Neural progenitor cell (in vitro differentiated cells): ENCODE data around the gene PCCA. TPM values are rescaled to one million over a fixed set of nuclear protein-coding genes. Genes with fewer than 3 reads are reported as not detected.
A peak's percentile ranks its signal among the peaks of the same experiment; 100 is the strongest.
"Not testable (repeated sequence)": the region's sequence is repeated elsewhere in the genome, so short reads cannot be mapped to it uniquely, and the experiment has no call there.

ENCODE experiments used
- DNase-seq: peaks from one replicate; pipeline ENCODE4 v3.0.0-alpha.2; 2016; ENCODE audit warnings: low spot score
- H2AFZ ChIP-seq: fragments of 200-600 bp; sonication (generic); replicated peaks from 2 replicates; pipeline ENCODE4 v1.6.1; 2016; ENCODE audit warnings: antibody characterized with exemption
- H3F3A ChIP-seq: fragments of 200-600 bp; sonication (generic); 2 replicates; pipeline ENCODE4 v1.6.1; 2016; ENCODE audit warnings: antibody characterized with exemption, low read depth
- H3K27ac ChIP-seq: fragments of 200-600 bp; sonication (generic); 2 replicates; pipeline ENCODE4 v1.5.1; 2016; ENCODE audit warnings: mild to moderate bottlenecking
- H3K27me3 ChIP-seq: fragments of 200-600 bp; sonication (generic); 2 replicates; pipeline ENCODE4 v1.6.1; 2016; ENCODE audit warnings: mild to moderate bottlenecking, moderate library complexity
- H3K36me3 ChIP-seq: fragments of 200-600 bp; sonication (generic); 2 replicates; pipeline ENCODE4 v1.5.1; 2016
- H3K4me1 ChIP-seq: fragments of 200-600 bp; sonication (generic); 2 replicates; pipeline ENCODE4 v1.6.1; 2016; ENCODE audit warnings: mixed run types
- H3K4me2 ChIP-seq: fragments of 200-600 bp; sonication (generic); 2 replicates; pipeline ENCODE4 v1.6.1; 2016
- H3K4me3 ChIP-seq: fragments of 200-600 bp; sonication (generic); 2 replicates; pipeline ENCODE4 v1.5.1; 2016
- H3K79me2 ChIP-seq: fragments of 200-600 bp; sonication (generic); 2 replicates; pipeline ENCODE4 v1.6.1; 2016; ENCODE audit warnings: low read depth
- H3K9ac ChIP-seq: fragments of 200-600 bp; sonication (generic); 2 replicates; pipeline ENCODE4 v1.6.1; 2016
- H3K9me3 ChIP-seq: fragments of 200-600 bp; sonication (generic); 2 replicates; pipeline ENCODE4 v1.5.1; 2016; ENCODE audit warnings: low read depth
- H4K20me1 ChIP-seq: fragments of 200-600 bp; sonication (generic); 2 replicates; pipeline ENCODE4 v1.6.1; 2016; ENCODE audit warnings: low read depth
- H3K27ac Mint-ChIP-seq: 3 replicates; pipeline ENCODE4 v1.8.0; 2021; ENCODE audit warnings: mixed read lengths
- H3K27me3 Mint-ChIP-seq: 2 replicates; pipeline ENCODE4 v1.8.0; 2022; ENCODE audit warnings: low read depth, mild to moderate bottlenecking, inconsistent platforms, moderate library complexity, mixed read lengths; ENCODE audit not compliant: insufficient read depth
- H3K36me3 Mint-ChIP-seq: 3 replicates; pipeline ENCODE4 v1.8.0; 2021; ENCODE audit warnings: mixed read lengths
- H3K4me1 Mint-ChIP-seq: 3 replicates; pipeline ENCODE4 v1.8.0; 2021; ENCODE audit warnings: mixed read lengths
- H3K4me3 Mint-ChIP-seq: 3 replicates; pipeline ENCODE4 v1.8.0; 2021; ENCODE audit warnings: mild to moderate bottlenecking, moderate library complexity, mixed read lengths
- H3K9me3 Mint-ChIP-seq: 3 replicates; pipeline ENCODE4 v1.8.0; 2020; ENCODE audit warnings: mixed read lengths
- EZH2 ChIP-seq: fragments of 200-600 bp; sonication (generic); IDR thresholded peaks from 2 replicates; pipeline ENCODE4 v1.6.1; 2017; ENCODE audit warnings: antibody characterized with exemption, mild to moderate bottlenecking, moderate library complexity
- EZH2phosphoT487 ChIP-seq: fragments of 200-600 bp; sonication (generic); IDR thresholded peaks from 2 replicates; pipeline ENCODE4 v1.6.1; 2017; ENCODE audit warnings: antibody characterized with exemption
- total RNA-seq: library from RNA; depleted of rRNA; stranded (reverse); fragments of >200 nt; gene quantifications from 2 replicates; pipeline ENCODE4 v1.2.3, GENCODE V29; 2015; ENCODE audit warnings: low replicate concordance
- TF ChIP-seq, protein P1 (sequence below): fragments of 200-600 bp; sonication (generic); IDR thresholded peaks from 2 replicates; pipeline ENCODE4 v1.5.1; 2017; ENCODE audit warnings: antibody characterized with exemption, mild to moderate bottlenecking

Gene PCCA
- total RNA-seq, 1 donor from 2014 or later, result 60.6 TPM

DNA sequence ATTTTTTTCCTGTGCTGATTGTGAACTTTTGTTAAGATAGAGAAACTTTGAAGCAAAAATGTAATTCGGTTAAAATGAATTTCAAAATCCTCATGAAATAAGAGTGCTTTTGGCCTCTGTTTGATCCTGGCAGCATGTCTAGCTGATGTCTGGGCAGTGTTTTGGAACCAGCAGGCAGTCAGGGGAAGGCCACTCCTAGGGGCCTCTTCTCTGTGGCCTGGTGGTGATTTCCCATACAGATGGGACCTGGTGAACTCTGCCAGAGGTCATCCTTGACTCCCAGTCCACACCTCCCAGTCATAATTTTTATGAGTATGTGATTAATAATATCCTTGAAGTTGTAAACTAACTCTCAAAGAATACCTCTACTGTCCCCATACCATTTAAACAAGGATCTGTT, 226.6 kb downstream of the PCCA start:
- no peak overlapping the region for H3K27ac ChIP-seq
- H2AFZ ChIP-seq, result no peak overlapping the region
- Mint-ChIP-seq H3K9me3 (peaks cover 5% of the 10 kb centered on the region), H3K4me1 (peaks cover 10% of the 10 kb centered on the region), H3K27me3 (no peaks in the 10 kb centered on the region), H3K27ac (no peak overlapping the region), H3K36me3 (peaks cover 41% of the 10 kb centered on the region), H3K4me3 (no peak overlapping the region)
- H4K20me1 ChIP-seq, result no peaks in the 10 kb centered on the region
- no peaks in the 10 kb centered on the region for H3K36me3 ChIP-seq
- no peaks in the 10 kb centered on the region for H3K79me2 ChIP-seq
- no peak overlapping the region for H3K4me3 ChIP-seq
- no peaks in the 10 kb centered on the region for H3K27me3 ChIP-seq
- H3K9ac ChIP-seq, result no peak overlapping the region
- TF ChIP-seq, protein P1, sequence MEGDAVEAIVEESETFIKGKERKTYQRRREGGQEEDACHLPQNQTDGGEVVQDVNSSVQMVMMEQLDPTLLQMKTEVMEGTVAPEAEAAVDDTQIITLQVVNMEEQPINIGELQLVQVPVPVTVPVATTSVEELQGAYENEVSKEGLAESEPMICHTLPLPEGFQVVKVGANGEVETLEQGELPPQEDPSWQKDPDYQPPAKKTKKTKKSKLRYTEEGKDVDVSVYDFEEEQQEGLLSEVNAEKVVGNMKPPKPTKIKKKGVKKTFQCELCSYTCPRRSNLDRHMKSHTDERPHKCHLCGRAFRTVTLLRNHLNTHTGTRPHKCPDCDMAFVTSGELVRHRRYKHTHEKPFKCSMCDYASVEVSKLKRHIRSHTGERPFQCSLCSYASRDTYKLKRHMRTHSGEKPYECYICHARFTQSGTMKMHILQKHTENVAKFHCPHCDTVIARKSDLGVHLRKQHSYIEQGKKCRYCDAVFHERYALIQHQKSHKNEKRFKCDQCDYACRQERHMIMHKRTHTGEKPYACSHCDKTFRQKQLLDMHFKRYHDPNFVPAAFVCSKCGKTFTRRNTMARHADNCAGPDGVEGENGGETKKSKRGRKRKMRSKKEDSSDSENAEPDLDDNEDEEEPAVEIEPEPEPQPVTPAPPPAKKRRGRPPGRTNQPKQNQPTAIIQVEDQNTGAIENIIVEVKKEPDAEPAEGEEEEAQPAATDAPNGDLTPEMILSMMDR, result no peak
- TF ChIP-seq EZH2phosphoT487, result no peak
- no peak for TF ChIP-seq EZH2
- DNase-seq, result no peak
- H3K9me3 ChIP-seq, result no peaks in the 10 kb centered on the region
- H3F3A ChIP-seq, result no peaks in the 10 kb centered on the region
- H3K4me1 ChIP-seq, result no peaks in the 10 kb centered on the region
- H3K4me2 ChIP-seq, result no peak overlapping the region

DNA sequence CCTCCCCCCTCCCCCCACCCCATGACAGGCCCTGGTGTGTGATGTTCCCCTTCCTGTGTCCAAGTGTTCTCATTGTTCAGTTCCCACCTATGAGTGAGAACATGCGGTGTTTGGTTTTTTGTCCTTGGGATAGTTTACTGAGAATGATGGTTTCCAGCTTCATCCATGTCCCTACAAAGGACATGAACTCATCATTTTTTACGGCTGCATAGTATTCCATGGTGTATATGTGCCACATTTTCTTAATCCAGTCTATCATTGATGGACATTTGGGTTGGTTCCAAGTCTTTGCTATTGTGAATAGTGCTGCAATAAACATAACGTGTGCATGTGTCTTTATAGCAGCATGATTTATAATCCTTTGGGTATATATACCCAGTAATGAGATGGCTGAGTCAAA, 229.6 kb downstream of the PCCA start:
- not testable (repeated sequence) for H3K79me2 ChIP-seq, H3K27me3 ChIP-seq, H3K9me3 Mint-ChIP-seq, H3K9ac ChIP-seq, H4K20me1 ChIP-seq, H3K27ac Mint-ChIP-seq, H3K9me3 ChIP-seq, H2AFZ ChIP-seq, DNase-seq, H3K4me3 Mint-ChIP-seq, H3K27ac ChIP-seq, H3K27me3 Mint-ChIP-seq, H3F3A ChIP-seq, H3K4me3 ChIP-seq, H3K36me3 ChIP-seq, H3K4me1 ChIP-seq, H3K4me2 ChIP-seq
- Mint-ChIP-seq H3K36me3 (peaks cover 31% of the 10 kb centered on the region), H3K4me1 (peaks cover 10% of the 10 kb centered on the region)

DNA sequence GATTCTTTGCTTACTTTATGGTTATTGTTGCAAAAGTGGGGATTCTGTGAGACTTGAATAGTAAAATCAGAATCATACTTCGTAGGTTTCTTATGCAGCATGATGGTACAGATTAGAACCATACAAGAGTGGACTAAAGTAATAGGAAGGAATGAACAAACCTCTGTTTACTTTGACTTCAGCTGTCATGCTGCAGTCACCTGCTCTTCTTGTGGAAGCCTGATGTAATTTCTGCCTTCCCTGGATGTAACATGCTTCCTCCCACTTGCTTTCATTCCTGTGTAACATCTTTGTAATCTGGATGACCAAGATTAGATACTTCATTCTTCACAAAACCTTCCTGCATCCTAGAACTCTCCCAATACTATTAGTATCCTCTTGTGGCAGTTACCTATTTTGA, 235.0 kb downstream of the PCCA start:
- H3F3A ChIP-seq, result no peaks in the 10 kb centered on the region
- no peaks in the 10 kb centered on the region for H3K36me3 ChIP-seq
- Mint-ChIP-seq H3K4me3 (no peak overlapping the region), H3K36me3 (peaks cover 39% of the 10 kb centered on the region), H3K9me3 (peaks cover 5% of the 10 kb centered on the region), H3K4me1 (no peaks in the 10 kb centered on the region), H3K27ac (no peak overlapping the region), H3K27me3 (no peaks in the 10 kb centered on the region)
- TF ChIP-seq EZH2phosphoT487 (no peak), EZH2 (no peak)
- TF ChIP-seq, protein P1, result no peak
- no peaks in the 10 kb centered on the region for H3K4me1 ChIP-seq
- no peak overlapping the region for H3K27ac ChIP-seq
- H3K4me3 ChIP-seq, result no peak overlapping the region
- H3K4me2 ChIP-seq, result no peak overlapping the region
- no peak overlapping the region for H3K9ac ChIP-seq
- no peak for DNase-seq
- no peaks in the 10 kb centered on the region for H4K20me1 ChIP-seq
- no peak overlapping the region for H2AFZ ChIP-seq
- no peaks in the 10 kb centered on the region for H3K79me2 ChIP-seq
- H3K9me3 ChIP-seq, result no peaks in the 10 kb centered on the region
- H3K27me3 ChIP-seq, result no peaks in the 10 kb centered on the region

DNA sequence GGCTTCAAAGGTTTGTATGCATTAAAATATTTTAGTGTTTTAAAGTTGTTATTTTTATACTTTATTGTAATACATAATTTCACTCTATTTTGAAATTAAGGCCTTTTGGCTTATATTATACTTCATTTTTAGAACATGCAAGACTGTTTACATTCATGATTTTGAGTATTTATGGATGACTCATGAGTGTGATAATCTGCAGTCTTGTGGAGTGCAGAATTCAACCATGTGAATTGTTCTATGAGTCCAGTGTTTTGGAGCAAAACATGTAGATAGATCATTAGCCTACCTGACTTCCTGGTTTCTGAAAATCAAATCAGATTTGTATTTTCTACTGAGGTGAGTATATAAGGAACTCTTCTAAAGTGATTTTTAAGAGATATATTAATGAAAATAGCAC, 241.8 kb downstream of the PCCA start:
- Histone ChIP-seq H3K4me3 (no peak overlapping the region), H2AFZ (no peak overlapping the region), H3K4me1 (peaks cover 11% of the 10 kb centered on the region), H3K9ac (no peak overlapping the region), H3K36me3 (peaks cover 6% of the 10 kb centered on the region), H3K9me3 (no peaks in the 10 kb centered on the region), H3K4me2 (no peak overlapping the region), H3K79me2 (no peaks in the 10 kb centered on the region), H4K20me1 (no peaks in the 10 kb centered on the region), H3K27me3 (no peaks in the 10 kb centered on the region), H3F3A (peaks cover 13% of the 10 kb centered on the region), H3K27ac (peak overlapping the region; percentile 24)
- H3K27me3 Mint-ChIP-seq, result peaks cover 3% of the 10 kb centered on the region
- TF ChIP-seq EZH2phosphoT487, result no peak
- no peak for TF ChIP-seq EZH2
- TF ChIP-seq, protein P1, result no peak
- no peak overlapping the region for H3K4me3 Mint-ChIP-seq
- H3K9me3 Mint-ChIP-seq, result peaks cover 16% of the 10 kb centered on the region
- peaks cover 3% of the 10 kb centered on the region for H3K4me1 Mint-ChIP-seq
- no peak overlapping the region for H3K27ac Mint-ChIP-seq
- H3K36me3 Mint-ChIP-seq, result peaks cover 48% of the 10 kb centered on the region
- no peak for DNase-seq
